IPS-18c (cell line): ENCODE results near the gene KCNQ1.

Experiments used
- H3K4me3 ChIP-seq: 2 replicates; pipeline ENCODE4 v1.7.0; 2013; ENCODE audit warnings: low read depth, mild to moderate bottlenecking, low read length, moderate library complexity; ENCODE audit not compliant: insufficient read depth
- H3K9me3 ChIP-seq: one replicate; pipeline ENCODE4 v1.6.1; 2013; ENCODE audit warnings: mild to moderate bottlenecking, low read length, moderate library complexity; ENCODE audit not compliant: control insufficient read depth, insufficient read depth

KCNQ1 gene

GRCh38 chr11:2765491-2765890, 320.7 kb downstream of the KCNQ1 start:
- no peaks in the 10 kb centered on the region for H3K9me3 ChIP-seq
- no peak overlapping the region for H3K4me3 ChIP-seq

GRCh38 chr11:2766166-2766565, 321.4 kb downstream of the KCNQ1 start:
- Histone ChIP-seq H3K9me3 (no peaks in the 10 kb centered on the region), H3K4me3 (no peak overlapping the region)

GRCh38 chr11:2767071-2767470, 322.3 kb downstream of the KCNQ1 start:
- Histone ChIP-seq H3K9me3 (no peaks in the 10 kb centered on the region), H3K4me3 (no peak overlapping the region)

GRCh38 chr11:2767801-2768200, 323.0 kb downstream of the KCNQ1 start:
- Histone ChIP-seq H3K4me3 (no peak overlapping the region), H3K9me3 (no peaks in the 10 kb centered on the region)

- Histone ChIP-seq H3K4me3 (no peak overlapping the region), H3K9me3 (no peaks in the 10 kb centered on the region)
Observed at GRCh38 chr11:2768471-2769408, 323.9 kb downstream of the KCNQ1 start.

- Histone ChIP-seq H3K4me3 (no peak overlapping the region), H3K9me3 (no peaks in the 10 kb centered on the region)
Observed at GRCh38 chr11:2769409-2770095, 324.7 kb downstream of the KCNQ1 start.

- H3K9me3 ChIP-seq, result no peaks in the 10 kb centered on the region
- no peak overlapping the region for H3K4me3 ChIP-seq
Observed at GRCh38 chr11:2770096-2770751, 325.4 kb downstream of the KCNQ1 start.

GRCh38 chr11:2770761-2771301, 326.0 kb downstream of the KCNQ1 start:
- Histone ChIP-seq H3K4me3 (no peak overlapping the region), H3K9me3 (no peaks in the 10 kb centered on the region)

- H3K9me3 ChIP-seq, result no peaks in the 10 kb centered on the region
- no peak overlapping the region for H3K4me3 ChIP-seq
Observed at GRCh38 chr11:2771758-2772466, 327.1 kb downstream of the KCNQ1 start.

GRCh38 chr11:2772544-2773031, 327.8 kb downstream of the KCNQ1 start:
- Histone ChIP-seq H3K9me3 (no peaks in the 10 kb centered on the region), H3K4me3 (no peak overlapping the region)

GRCh38 chr11:2774173-2775082, 329.6 kb downstream of the KCNQ1 start:
- no peak overlapping the region for H3K4me3 ChIP-seq

GRCh38 chr11:2775083-2775625, 330.3 kb downstream of the KCNQ1 start:
- Histone ChIP-seq H3K4me3 (no peak overlapping the region), H3K9me3 (no peaks in the 10 kb centered on the region)

More at GRCh38 chr11:2774173-2775082, 329.6 kb downstream of the KCNQ1 start:
- H3K9me3 ChIP-seq, result no peaks in the 10 kb centered on the region

- Histone ChIP-seq H3K9me3 (no peaks in the 10 kb centered on the region), H3K4me3 (no peak overlapping the region)
Observed at GRCh38 chr11:2775626-2776350, 331.0 kb downstream of the KCNQ1 start.

GRCh38 chr11:2776351-2777061, 331.7 kb downstream of the KCNQ1 start:
- Histone ChIP-seq H3K4me3 (no peak overlapping the region), H3K9me3 (no peaks in the 10 kb centered on the region)

- Histone ChIP-seq H3K4me3 (no peak overlapping the region), H3K9me3 (no peaks in the 10 kb centered on the region)
Observed at GRCh38 chr11:2777386-2777785, 332.6 kb downstream of the KCNQ1 start.
